Gastroesophageal sphincter (tissue), 4 donors: ENCODE measurements around the gene SEC14L5. TPM values are rescaled to one million over a fixed set of nuclear protein-coding genes. Genes with fewer than 3 reads are reported as not detected.

Experiments
- ATAC-seq: fragments of 150-250 bp; one replicate; pipeline ENCODE4 v1.9.1; 2016; ENCODE audit warnings: mild to moderate bottlenecking, moderate library complexity
- H3K27ac ChIP-seq, 4 donors: fragments of 200-600 bp; sonication (generic) in 3 of 4; 1 replicate in 3 of 4; 2 replicates in 1 of 4; pipeline ENCODE4 v1.5.1; 2016 to 2019
- H3K27me3 ChIP-seq: fragments of 200-600 bp; sonication (generic); one replicate; pipeline ENCODE4 v1.5.1; 2019
- H3K36me3 ChIP-seq, 2 donors: fragments of 200-600 bp; sonication (generic); one replicate each; pipeline ENCODE4 v1.5.1; 2019; ENCODE audit warnings: control low read depth in 1 of 2
- H3K4me1 ChIP-seq, 3 donors: fragments of 200-600 bp; sonication (generic); 1 replicate in 2 of 3; 2 replicates in 1 of 3; pipeline ENCODE4 v1.5.1; 2016 to 2019; ENCODE audit warnings: control low read depth in 2 of 3
- H3K4me3 ChIP-seq, 2 donors: fragments of 200-600 bp; sonication (generic); one replicate each; pipeline ENCODE4 v1.5.1; 2019; ENCODE audit warnings: mild to moderate bottlenecking in 1 of 2, moderate library complexity in 1 of 2
- H3K9me3 ChIP-seq, 3 donors: fragments of 200-600 bp; sonication (generic); one replicate each; pipeline ENCODE4 v1.5.1; 2017 to 2019; ENCODE audit warnings: control low read depth in 2 of 3
- EP300 ChIP-seq: sonication (generic); formaldehyde crosslinking; IDR thresholded peaks from one replicate; pipeline ENCODE4 v1.6.1; 2017; ENCODE audit warnings: antibody characterized with exemption, mild to moderate bottlenecking
- POLR2A ChIP-seq, 2 donors: fragments of 450-650 bp; IDR thresholded peaks; one replicate each; pipeline ENCODE4 v1.6.1; 2017; ENCODE audit warnings: antibody characterized with exemption in 2 of 2, mild to moderate bottlenecking in 2 of 2, moderate library complexity in 1 of 2
- POLR2AphosphoS5 ChIP-seq: sonication (generic); formaldehyde crosslinking; IDR thresholded peaks from one replicate; pipeline ENCODE4 v1.6.1; 2017; ENCODE audit warnings: antibody characterized with exemption
- WGBS, 2 donors: methylation state at CpG; one replicate each; pipeline ENCODE4 v1.1.5; 2018; ENCODE audit warnings: low coverage in 1 of 2; 5-methylcytosine and 5-hydroxymethylcytosine counted together
- total RNA-seq, 4 donors: library from RNA; depleted of rRNA; stranded (reverse); fragments of >200 nt; gene quantifications; one replicate each; pipeline ENCODE4 v1.1.0, GENCODE V29; 2016
- TF ChIP-seq, protein P1 (sequence below), 4 experiments: fragments of 200-600 bp in 2 of 4; fragments of 450-650 bp in 2 of 4; sonication (generic) in 1 of 4; IDR thresholded peaks; one replicate each; pipeline ENCODE4 v1.5.1; 2017 to 2019; ENCODE audit warnings: antibody characterized with exemption in 4 of 4, mild to moderate bottlenecking in 2 of 4, moderate library complexity in 2 of 4

SEC14L5 gene
- total RNA-seq, 4 donors from 2014 or later: 0.16 to 1.3 (median 0.75) TPM

DNA sequence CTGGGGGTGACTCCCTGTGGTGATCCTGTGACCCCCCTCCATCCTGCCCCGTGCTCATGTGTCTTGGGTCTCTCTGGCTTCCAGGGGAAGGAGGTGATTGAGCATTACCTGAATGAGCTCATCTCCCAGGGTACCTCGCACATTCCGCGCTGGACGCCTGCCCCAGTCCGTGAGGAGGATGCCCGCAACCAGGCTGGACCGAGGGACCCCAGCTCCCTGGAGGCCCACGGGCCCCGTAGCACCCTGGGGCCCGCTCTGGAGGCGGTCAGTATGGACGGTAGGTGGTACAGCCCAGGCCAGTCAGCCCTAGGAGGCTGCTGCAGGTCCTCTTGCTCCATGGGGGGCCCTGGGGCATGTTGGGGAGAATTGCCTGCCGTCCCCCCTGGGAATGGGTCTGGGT lies 33.6 kb downstream of the SEC14L5 start:
- TF ChIP-seq EP300: no peak
- no peak for TF ChIP-seq POLR2AphosphoS5
- TF ChIP-seq POLR2A (IDR thresholded peaks at IDR 0.05): no peak
- TF ChIP-seq, protein P1, sequence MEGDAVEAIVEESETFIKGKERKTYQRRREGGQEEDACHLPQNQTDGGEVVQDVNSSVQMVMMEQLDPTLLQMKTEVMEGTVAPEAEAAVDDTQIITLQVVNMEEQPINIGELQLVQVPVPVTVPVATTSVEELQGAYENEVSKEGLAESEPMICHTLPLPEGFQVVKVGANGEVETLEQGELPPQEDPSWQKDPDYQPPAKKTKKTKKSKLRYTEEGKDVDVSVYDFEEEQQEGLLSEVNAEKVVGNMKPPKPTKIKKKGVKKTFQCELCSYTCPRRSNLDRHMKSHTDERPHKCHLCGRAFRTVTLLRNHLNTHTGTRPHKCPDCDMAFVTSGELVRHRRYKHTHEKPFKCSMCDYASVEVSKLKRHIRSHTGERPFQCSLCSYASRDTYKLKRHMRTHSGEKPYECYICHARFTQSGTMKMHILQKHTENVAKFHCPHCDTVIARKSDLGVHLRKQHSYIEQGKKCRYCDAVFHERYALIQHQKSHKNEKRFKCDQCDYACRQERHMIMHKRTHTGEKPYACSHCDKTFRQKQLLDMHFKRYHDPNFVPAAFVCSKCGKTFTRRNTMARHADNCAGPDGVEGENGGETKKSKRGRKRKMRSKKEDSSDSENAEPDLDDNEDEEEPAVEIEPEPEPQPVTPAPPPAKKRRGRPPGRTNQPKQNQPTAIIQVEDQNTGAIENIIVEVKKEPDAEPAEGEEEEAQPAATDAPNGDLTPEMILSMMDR (IDR thresholded peaks at IDR 0.05): no peak
- Histone ChIP-seq H3K4me3 (no peak overlapping the region), H3K27me3 (peaks cover 58% of the 10 kb centered on the region), H3K27ac (no peak overlapping the region), H3K9me3 (peaks cover 0 to 5% (median 0%) of the 10 kb centered on the region in 3 donors), H3K36me3 (peaks cover 0 to 4% of the 10 kb centered on the region in 2 donors), H3K4me1 (peaks cover 0 to 9% (median 0%) of the 10 kb centered on the region in 3 donors)
- ATAC-seq: no peak
- no CpG with 5 or more reads among the region's 14 CpGs for WGBS, 2 donors

DNA sequence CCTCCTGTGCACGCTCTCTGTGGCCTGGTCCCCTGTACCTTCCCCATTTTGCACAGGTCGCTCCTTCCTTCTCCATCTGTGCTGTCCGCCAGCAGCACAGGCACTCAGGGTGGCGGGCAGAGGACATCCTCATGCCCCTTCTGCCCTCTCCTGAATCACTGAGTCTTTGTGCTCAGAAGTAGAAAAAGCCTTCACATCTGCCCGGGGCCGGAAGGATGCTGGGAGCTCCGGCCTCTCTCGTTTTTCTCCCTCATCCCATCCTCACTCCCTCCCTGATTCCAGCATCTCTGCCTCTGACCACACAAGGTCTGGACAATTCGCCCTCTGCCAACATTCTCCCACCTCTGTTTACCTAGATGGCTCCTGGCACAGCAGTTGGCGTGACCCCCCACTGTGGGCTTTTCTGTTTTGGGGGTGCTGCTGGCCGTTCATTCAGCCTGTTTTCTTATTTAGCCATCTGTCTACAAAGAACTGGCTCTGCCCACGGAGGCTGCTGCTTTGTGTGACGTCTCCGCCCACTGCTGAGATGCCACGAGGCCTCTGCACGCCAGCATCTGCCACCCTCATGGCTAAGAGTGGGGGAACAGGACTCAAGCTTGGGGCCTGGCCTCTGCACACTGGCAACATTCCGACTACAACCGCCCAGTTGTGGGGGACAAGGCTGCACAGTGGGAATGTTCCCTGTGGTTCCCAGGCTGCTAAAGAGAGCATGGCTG lies 36.7 kb downstream of the SEC14L5 start:
- ATAC-seq: no peak
- WGBS, 2 donors: 62 to 81% methylated on average over 9 to 12 of the region's 18 CpGs
- H3K27me3 ChIP-seq: peaks cover 27% of the 10 kb centered on the region
- no peak overlapping the region for H3K4me3 ChIP-seq
- peaks cover 0 to 4% of the 10 kb centered on the region in 2 donors for H3K36me3 ChIP-seq
- no peaks in the 10 kb centered on the region for H3K4me1 ChIP-seq
- no peak overlapping the region for H3K27ac ChIP-seq
- TF ChIP-seq POLR2A (IDR thresholded peaks at IDR 0.05) (no peak), POLR2AphosphoS5 (no peak), EP300 (no peak)
- TF ChIP-seq, protein P1 (IDR thresholded peaks at IDR 0.05): no peak
- no peaks in the 10 kb centered on the region for H3K9me3 ChIP-seq

DNA sequence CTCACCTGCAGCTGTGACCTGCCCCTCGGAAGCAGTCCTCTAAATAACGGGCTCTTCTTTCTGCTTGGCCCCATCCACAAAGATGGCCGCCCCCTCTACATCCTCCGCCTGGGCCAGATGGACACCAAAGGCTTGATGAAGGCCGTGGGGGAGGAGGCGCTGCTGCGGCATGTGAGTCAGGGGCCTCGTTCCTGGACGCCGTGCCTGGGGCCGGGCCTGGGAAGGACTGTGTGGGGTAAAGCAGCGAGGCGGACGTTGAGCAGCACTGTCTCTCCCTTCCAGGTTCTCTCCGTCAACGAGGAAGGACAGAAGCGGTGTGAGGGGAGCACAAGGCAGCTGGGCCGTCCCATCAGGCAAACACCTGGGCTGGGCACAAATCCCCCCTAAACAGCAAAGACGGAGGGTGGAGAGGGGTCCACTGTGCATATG lies 42.5 kb downstream of the SEC14L5 start:
- Histone ChIP-seq H3K36me3 (no peaks in the 10 kb centered on the region), H3K4me3 (no peak overlapping the region), H3K27ac (no peak overlapping the region), H3K9me3 (no peaks in the 10 kb centered on the region), H3K27me3 (peaks cover 5% of the 10 kb centered on the region), H3K4me1 (no peaks in the 10 kb centered on the region)
- no peak for TF ChIP-seq EP300
- TF ChIP-seq, protein P1 (IDR thresholded peaks at IDR 0.05): no peak
- no peak for TF ChIP-seq POLR2AphosphoS5
- no peak for TF ChIP-seq POLR2A (IDR thresholded peaks at IDR 0.05)
- no peak for ATAC-seq
- 80 to 100% methylated on average over 1 to 3 of the region's 19 CpGs for WGBS, 2 donors

DNA sequence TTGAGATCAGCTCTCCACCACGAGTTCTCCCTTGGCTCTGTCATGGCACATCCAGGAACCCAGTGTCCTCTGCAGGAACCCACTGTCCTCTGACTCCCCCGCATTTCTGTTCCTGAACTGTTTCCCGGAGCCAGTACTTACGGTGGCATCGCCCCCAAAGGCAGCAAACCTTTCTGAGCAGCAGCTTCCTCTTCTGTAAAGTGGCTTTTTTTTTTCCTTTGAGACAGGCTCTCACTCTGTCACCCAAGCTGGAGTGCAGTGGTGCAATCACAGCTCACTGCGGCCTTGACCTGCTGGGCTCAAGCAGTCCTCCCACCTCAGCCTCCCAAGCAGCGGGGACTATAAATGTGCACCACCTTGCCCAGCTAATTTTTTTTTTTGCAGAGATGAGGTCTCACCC lies 43.4 kb downstream of the SEC14L5 start:
- 63 to 84% methylated on average over 5 to 7 of the region's 7 CpGs for WGBS, 2 donors
- H3K9me3 ChIP-seq: no peaks in the 10 kb centered on the region
- peaks cover 5% of the 10 kb centered on the region for H3K27me3 ChIP-seq
- no peaks in the 10 kb centered on the region for H3K4me1 ChIP-seq
- H3K4me3 ChIP-seq: no peak overlapping the region
- no peaks in the 10 kb centered on the region for H3K36me3 ChIP-seq
- H3K27ac ChIP-seq: no peak overlapping the region
- no peak for TF ChIP-seq EP300
- TF ChIP-seq POLR2AphosphoS5: no peak
- TF ChIP-seq POLR2A (IDR thresholded peaks at IDR 0.05): no peak
- TF ChIP-seq, protein P1 (IDR thresholded peaks at IDR 0.05): no peak
- no peak for ATAC-seq

DNA sequence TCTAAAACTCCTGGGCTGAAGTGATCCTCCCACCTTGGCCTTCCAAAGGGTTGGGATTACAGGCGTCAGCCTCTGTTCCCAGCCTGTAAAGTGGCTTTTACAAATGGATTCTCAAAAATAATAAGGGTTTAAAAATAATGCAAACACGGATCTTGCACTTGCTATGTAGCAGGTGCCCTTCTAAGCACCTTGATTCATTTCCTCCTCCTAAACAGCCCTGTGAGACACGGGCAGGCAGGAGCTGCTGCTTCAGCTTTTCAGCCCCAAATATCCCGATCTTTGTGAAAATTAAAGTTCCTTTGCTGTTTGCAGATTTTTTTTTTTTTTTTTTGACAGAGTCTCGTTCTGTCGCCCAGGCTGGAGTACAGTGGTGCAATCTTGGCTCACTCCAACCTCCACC lies 43.9 kb downstream of the SEC14L5 start:
- Histone ChIP-seq H3K9me3 (no peaks in the 10 kb centered on the region), H3K27ac (no peak overlapping the region), H3K36me3 (no peaks in the 10 kb centered on the region), H3K4me3 (no peak overlapping the region), H3K27me3 (peaks cover 5% of the 10 kb centered on the region), H3K4me1 (no peaks in the 10 kb centered on the region)
- TF ChIP-seq EP300: no peak
- 63 to 74% methylated on average over 3 to 4 of the region's 6 CpGs for WGBS, 2 donors
- ATAC-seq: no peak
